Breast epithelium (tissue), 4 donors: ENCODE data around the gene PPP1R12B. TPM values are rescaled to one million over a fixed set of nuclear protein-coding genes. Genes with fewer than 3 reads are reported as not detected.
"Not testable (repeated sequence)": the region's sequence is repeated elsewhere in the genome, so short reads cannot be mapped to it uniquely, and the experiment has no call there.

Experiments used
- DNase-seq, 2 donors: peaks; one replicate each; pipeline ENCODE4 v3.0.0-alpha.2; 2019; ENCODE audit warnings: low spot score in 2 of 2
- H3K27ac ChIP-seq, 2 donors: fragments of 200-600 bp; sonication (generic) in 1 of 2; one replicate each; pipeline ENCODE4 v1.5.1; 2016 to 2019; ENCODE audit warnings: mild to moderate bottlenecking in 1 of 2
- H3K27me3 ChIP-seq, 2 donors: fragments of 200-600 bp; sonication (generic) in 1 of 2; one replicate each; pipeline versions ENCODE4 v1.5.1 to v1.6.0; 2017 to 2019; ENCODE audit warnings: control low read depth in 1 of 2, mild to moderate bottlenecking in 1 of 2
- H3K36me3 ChIP-seq: fragments of 200-600 bp; one replicate; pipeline ENCODE4 v1.5.1; 2019
- H3K4me1 ChIP-seq, 2 donors: fragments of 200-600 bp; sonication (generic); one replicate each; pipeline ENCODE4 v1.5.1; 2016 to 2019; ENCODE audit warnings: control low read depth in 1 of 2
- H3K4me3 ChIP-seq, 3 donors: fragments of 200-600 bp; sonication (generic); 1 replicate in 2 of 3; 2 replicates in 1 of 3; pipeline ENCODE4 v1.5.1; 2016 to 2019; ENCODE audit warnings: mild to moderate bottlenecking in 3 of 3, moderate library complexity in 2 of 3
- H3K9me3 ChIP-seq, 2 donors: fragments of 200-600 bp; sonication (generic) in 1 of 2; one replicate each; pipeline ENCODE4 v1.5.1; 2016 to 2019; ENCODE audit warnings: control low read depth in 1 of 2
- CTCF ChIP-seq, 3 donors: fragments of 450-650 bp; IDR thresholded peaks; one replicate each; pipeline ENCODE4 v1.5.1; 2016 to 2017; ENCODE audit warnings: antibody characterized with exemption in 3 of 3, mild to moderate bottlenecking in 3 of 3, moderate library complexity in 3 of 3
- POLR2A ChIP-seq: fragments of 450-650 bp; IDR thresholded peaks from one replicate; pipeline ENCODE4 v1.6.1; 2016; ENCODE audit warnings: antibody characterized with exemption, mild to moderate bottlenecking, moderate library complexity
- POLR2AphosphoS5 ChIP-seq, 3 donors: sonication (generic); formaldehyde crosslinking; IDR thresholded peaks; one replicate each; pipeline ENCODE4 v1.6.1; 2017; ENCODE audit warnings: antibody characterized with exemption in 3 of 3
- intact Hi-C: fragments of 100-400 bp; cut with DNase I; formaldehyde crosslinking; loops from one replicate; pipeline ENCODE4 v1.15.1; 2023; ENCODE audit warnings: low total_unique reads
- total RNA-seq, 3 donors: library from RNA; depleted of rRNA; stranded (reverse); fragments of >200 nt; gene quantifications; one replicate each; pipeline ENCODE4 v1.1.0, GENCODE V29; 2016

PPP1R12B gene
- total RNA-seq, 3 donors from 2014 or later = 76.4 to 123 (median 90.7) TPM

GRCh38 chr1:202605515-202605914 is 257.0 kb downstream of the PPP1R12B start:
- no peak overlapping the region for H3K27ac ChIP-seq
- H3K36me3 ChIP-seq = no peaks in the 10 kb centered on the region
- no peaks in the 10 kb centered on the region for H3K9me3 ChIP-seq
- DNase-seq = no peak
- no peak for TF ChIP-seq POLR2A
- no peak for TF ChIP-seq CTCF (IDR thresholded peaks at IDR 0.05)
- intact Hi-C loops = no loop called here
- H3K4me1 ChIP-seq = no peaks in the 10 kb centered on the region
- H3K4me3 ChIP-seq = no peak overlapping the region
- H3K27me3 ChIP-seq = no peaks in the 10 kb centered on the region

- H3K27ac ChIP-seq, H3K27me3 ChIP-seq, H3K4me1 ChIP-seq, H3K9me3 ChIP-seq, H3K36me3 ChIP-seq, H3K4me3 ChIP-seq, DNase-seq, intact Hi-C loops: not testable (repeated sequence)
Observed at GRCh38 chr1:202612036-202612435, 263.5 kb downstream of the PPP1R12B start.

- no peaks in the 10 kb centered on the region for H3K9me3 ChIP-seq
- no peak overlapping the region for H3K27ac ChIP-seq
- intact Hi-C loops = no loop called here
- H3K4me1 ChIP-seq = no peaks in the 10 kb centered on the region
- no peak for DNase-seq
- H3K4me3 ChIP-seq = no peak overlapping the region
- no peaks in the 10 kb centered on the region for H3K27me3 ChIP-seq
- no peak for TF ChIP-seq POLR2AphosphoS5 (IDR thresholded peaks at IDR 0.05)
- H3K36me3 ChIP-seq = no peaks in the 10 kb centered on the region
Observed at GRCh38 chr1:202613571-202613970, 265.1 kb downstream of the PPP1R12B start.

GRCh38 chr1:202614363-202615207 is 266.1 kb downstream of the PPP1R12B start:
- intact Hi-C loops, H3K4me1 ChIP-seq, H3K9me3 ChIP-seq, H3K4me3 ChIP-seq, H3K36me3 ChIP-seq, H3K27me3 ChIP-seq, H3K27ac ChIP-seq, DNase-seq: not testable (repeated sequence)

- H3K36me3 ChIP-seq, H3K27me3 ChIP-seq, H3K27ac ChIP-seq, DNase-seq, H3K4me1 ChIP-seq, H3K4me3 ChIP-seq, intact Hi-C loops, H3K9me3 ChIP-seq: not testable (repeated sequence)
Observed at GRCh38 chr1:202615208-202615500, 266.7 kb downstream of the PPP1R12B start.

- H3K27me3 ChIP-seq = no peaks in the 10 kb centered on the region
- no peaks in the 10 kb centered on the region for H3K4me1 ChIP-seq
- no peak for TF ChIP-seq CTCF (IDR thresholded peaks at IDR 0.05)
- TF ChIP-seq POLR2A = no peak
- no peak for TF ChIP-seq POLR2AphosphoS5 (IDR thresholded peaks at IDR 0.05)
- DNase-seq = no peak
- H3K9me3 ChIP-seq = no peaks in the 10 kb centered on the region
- H3K4me3 ChIP-seq = no peak overlapping the region
- H3K27ac ChIP-seq = no peak overlapping the region
- intact Hi-C loops = no loop called here
- H3K36me3 ChIP-seq = no peaks in the 10 kb centered on the region
Observed at GRCh38 chr1:202615501-202616354, 267.2 kb downstream of the PPP1R12B start.

GRCh38 chr1:202616355-202616915 is 267.9 kb downstream of the PPP1R12B start:
- no peaks in the 10 kb centered on the region for H3K9me3 ChIP-seq
- TF ChIP-seq POLR2AphosphoS5 (IDR thresholded peaks at IDR 0.05) (no peak), CTCF (IDR thresholded peaks at IDR 0.05) (no peak), POLR2A (no peak)
- intact Hi-C loops = no loop called here
- no peaks in the 10 kb centered on the region for H3K36me3 ChIP-seq
- H3K27me3 ChIP-seq = no peaks in the 10 kb centered on the region
- H3K4me1 ChIP-seq = no peaks in the 10 kb centered on the region
- H3K4me3 ChIP-seq = no peak overlapping the region
- H3K27ac ChIP-seq = no peak overlapping the region
- no peak for DNase-seq

- H3K27ac ChIP-seq, intact Hi-C loops, H3K27me3 ChIP-seq, H3K36me3 ChIP-seq, DNase-seq, H3K4me1 ChIP-seq, H3K9me3 ChIP-seq, H3K4me3 ChIP-seq: not testable (repeated sequence)
Observed at GRCh38 chr1:202619012-202619411, 270.5 kb downstream of the PPP1R12B start.
